IMR-90 (cell line): ENCODE measurements around the gene SATB2. TPM values are rescaled to one million over a fixed set of nuclear protein-coding genes. Genes with fewer than 3 reads are reported as not detected.

Experiments used
- ATAC-seq: fragments of 200-7000 bp; cut with Tn5 transposase; 2 replicates; pipeline ENCODE4 v1.9.1; 2020; ENCODE audit warnings: low read depth, mild to moderate bottlenecking, moderate library complexity
- Bru-seq: library from RNA; stranded (reverse); fragments of 400-500 nt; gene quantifications from one replicate; lab custom pipeline; 2021; lab: Mats Ljungman, UMichigan
- BruChase-seq, 2 experiments: library from RNA; stranded (reverse); fragments of 400-500 nt; gene quantifications; one replicate each; lab custom pipeline; 2021; lab: Mats Ljungman, UMichigan
- BruUV-seq: library from RNA; stranded (reverse); fragments of 400-500 nt; replicated peaks from 2 replicates; lab custom pipeline; 2021; lab: Mats Ljungman, UMichigan
- CTCF ChIA-PET: fragments of 300-600 bp; formaldehyde crosslinking; extraction: SDS; loops from one replicate; lab custom pipeline; 2021; ENCODE audit warnings: antibody characterized with exemption; lab: Yijun Ruan, JAX
- POLR2A ChIA-PET: fragments of 300-600 bp; sonication (Branson Sonifier 250); formaldehyde crosslinking; loops from one replicate; lab custom pipeline; 2022; ENCODE audit warnings: antibody characterized with exemption; ENCODE audit not compliant: unreplicated experiment; lab: Charles Lee
- DNase-seq: peaks from one replicate; pipeline ENCODE4 v3.0.0; 2013
- H2AFZ ChIP-seq: replicated peaks from 2 replicates; pipeline ENCODE3; 2013; ENCODE audit warnings: low read length, mild to moderate bottlenecking; ENCODE audit not compliant: poor library complexity
- H2AK5ac ChIP-seq: 2 replicates; pipeline ENCODE4 v1.6.1; 2013; ENCODE audit warnings: low read depth, low read length, inconsistent platforms
- H2AK9ac ChIP-seq: replicated peaks from 2 replicates; pipeline ENCODE3; 2013; ENCODE audit warnings: mild to moderate bottlenecking, low read depth, low read length, moderate library complexity; ENCODE audit not compliant: poor library complexity
- H2BK120ac ChIP-seq: 2 replicates; pipeline ENCODE4 v1.6.1; 2013; ENCODE audit warnings: low read depth, low read length, inconsistent platforms
- H2BK15ac ChIP-seq: 3 replicates; pipeline ENCODE4 v1.6.1; 2013; ENCODE audit warnings: low read depth, low read length, inconsistent platforms
- H2BK20ac ChIP-seq: 2 replicates; pipeline ENCODE4 v1.6.1; 2013; ENCODE audit warnings: low read depth, mild to moderate bottlenecking, inconsistent platforms, low read length, moderate library complexity
- H2BK5ac ChIP-seq: 2 replicates; pipeline ENCODE4 v1.6.1; 2013; ENCODE audit warnings: mild to moderate bottlenecking, low read depth, low read length, inconsistent platforms; ENCODE audit not compliant: poor library complexity, severe bottlenecking
- H3K14ac ChIP-seq: replicated peaks from 2 replicates; pipeline ENCODE4 v1.6.1; 2013; ENCODE audit warnings: low read depth, low read length, inconsistent platforms
- H3K18ac ChIP-seq: 2 replicates; pipeline ENCODE4 v1.6.1; 2013; ENCODE audit warnings: low read depth, low read length, control low read depth
- H3K23ac ChIP-seq: 2 replicates; pipeline ENCODE4 v1.6.1; 2013; ENCODE audit warnings: low read depth, low read length, inconsistent platforms
- H3K27ac ChIP-seq: 2 replicates; pipeline ENCODE4 v1.5.1; 2013; ENCODE audit warnings: mild to moderate bottlenecking, control low read depth, low read length; ENCODE audit not compliant: insufficient read depth
- H3K27me3 ChIP-seq: 2 replicates; pipeline ENCODE4 v1.6.1; 2013; ENCODE audit warnings: low read length; ENCODE audit not compliant: control insufficient read depth, insufficient read depth
- H3K36me3 ChIP-seq: 2 replicates; pipeline ENCODE4 v1.6.1; 2013; ENCODE audit warnings: low read length, mixed read lengths; ENCODE audit not compliant: control insufficient read depth, insufficient read depth
- H3K4ac ChIP-seq: 2 replicates; pipeline ENCODE4 v1.6.1; 2013; ENCODE audit warnings: low read depth, low read length, inconsistent platforms
- H3K4me1 ChIP-seq: 2 replicates; pipeline ENCODE4 v1.6.1; 2013; ENCODE audit warnings: low read length, mixed read lengths; ENCODE audit not compliant: control insufficient read depth, insufficient read depth
- H3K4me2 ChIP-seq: 2 replicates; pipeline ENCODE4 v1.6.1; 2013; ENCODE audit warnings: low read depth, mild to moderate bottlenecking, control low read depth, low read length, moderate library complexity
- H3K4me3 ChIP-seq: 2 replicates; pipeline ENCODE4 v1.5.1; 2013; ENCODE audit warnings: low read depth, mild to moderate bottlenecking, control low read depth, low read length, moderate library complexity; ENCODE audit not compliant: insufficient read depth
- H3K56ac ChIP-seq: 2 replicates; pipeline ENCODE4 v1.6.1; 2013; ENCODE audit warnings: low read length, inconsistent platforms; ENCODE audit not compliant: insufficient read depth; ENCODE audit errors: extremely low read depth
- H3K79me1 ChIP-seq, 2 experiments: 2 replicates each; pipeline ENCODE4 v1.6.1; 2013; ENCODE audit warnings: low read length in 2 of 2, inconsistent platforms in 1 of 2, low read depth in 1 of 2
- H3K9ac ChIP-seq: 2 replicates; pipeline ENCODE4 v1.6.1; 2013; ENCODE audit warnings: low read depth, low read length, control low read depth
- H3K9me1 ChIP-seq: 2 replicates; pipeline ENCODE4 v1.6.1; 2013; ENCODE audit warnings: low read length, inconsistent platforms; ENCODE audit not compliant: insufficient read depth
- H3K9me3 ChIP-seq: 2 replicates; pipeline ENCODE4 v1.6.1; 2013; ENCODE audit warnings: low read length; ENCODE audit not compliant: control insufficient read depth, insufficient read depth
- H4K20me1 ChIP-seq: 2 replicates; pipeline ENCODE4 v1.6.1; 2013; ENCODE audit warnings: low read length, inconsistent platforms; ENCODE audit not compliant: insufficient read depth
- H4K5ac ChIP-seq: 2 replicates; pipeline ENCODE4 v1.6.1; 2013; ENCODE audit warnings: mild to moderate bottlenecking, low read depth, low read length, control low read depth
- H4K8ac ChIP-seq, 2 experiments: 2 replicates each; pipeline ENCODE4 v1.6.1; 2013; ENCODE audit warnings: low read depth in 2 of 2, low read length in 2 of 2, control low read depth in 1 of 2, inconsistent platforms in 1 of 2
- H4K91ac ChIP-seq: 2 replicates; pipeline ENCODE4 v1.6.1; 2013; ENCODE audit warnings: low read depth, low read length, inconsistent platforms; ENCODE audit not compliant: insufficient read depth
- BHLHE40 ChIP-seq: fragments of 150-350 bp; IDR thresholded peaks from 2 replicates; pipeline ENCODE4 v1.6.1; 2016; ENCODE audit warnings: mild to moderate bottlenecking, low read depth, low read length
- CHD1 ChIP-seq: IDR thresholded peaks from 2 replicates; pipeline ENCODE4 v1.6.1; 2012; ENCODE audit warnings: low read depth, low read length, improper control_type of control experiment
- CTCF ChIP-seq: conservative IDR thresholded peaks from 2 replicates; pipeline ENCODE4 v1.5.1; 2012; ENCODE audit warnings: mild to moderate bottlenecking, low read depth, low read length, improper control_type of control experiment
- FOS ChIP-seq: fragments of 150-350 bp; IDR thresholded peaks from 2 replicates; pipeline ENCODE4 v1.6.1; 2016; ENCODE audit warnings: low read depth, low read length
- MAFK ChIP-seq: IDR thresholded peaks from 2 replicates; pipeline ENCODE4 v1.6.1; 2012; ENCODE audit warnings: low read depth, low read length, improper control_type of control experiment
- MAZ ChIP-seq: IDR thresholded peaks from 2 replicates; pipeline ENCODE4 v1.6.1; 2012; ENCODE audit warnings: low read depth, mild to moderate bottlenecking, low read length, improper control_type of control experiment, moderate library complexity, borderline replicate concordance
- MXI1 ChIP-seq: IDR thresholded peaks from 2 replicates; pipeline ENCODE4 v1.6.1; 2012; ENCODE audit warnings: low read depth, mild to moderate bottlenecking, low read length, moderate library complexity, borderline replicate concordance
- NFE2L2 ChIP-seq: fragments of 150-350 bp; IDR thresholded peaks from 2 replicates; pipeline ENCODE4 v1.6.1; 2016; ENCODE audit warnings: low read depth, mild to moderate bottlenecking, low read length
- RAD21 ChIP-seq: IDR thresholded peaks from 2 replicates; pipeline ENCODE4 v1.6.1; 2012; ENCODE audit warnings: low read length, improper control_type of control experiment
- RFX5 ChIP-seq: IDR thresholded peaks from 2 replicates; pipeline ENCODE4 v1.8.0; 2012; ENCODE audit warnings: low read depth, mild to moderate bottlenecking, low read length, moderate library complexity
- SMC3 ChIP-seq: fragments of 150-350 bp; IDR thresholded peaks from 2 replicates; pipeline ENCODE4 v1.6.1; 2016; ENCODE audit warnings: low read depth, mild to moderate bottlenecking, antibody characterized with exemption, low read length, moderate library complexity
- WGBS, 2 experiments: methylation state at CpG; one replicate each; pipeline versions ENCODE4 v1.1.5 to v1.1.7; 2013; ENCODE audit warnings: missing lambda C conversion rate in 2 of 2; ENCODE audit not compliant: insufficient read length in 1 of 2; ENCODE audit errors: extremely low coverage in 2 of 2; 5-methylcytosine and 5-hydroxymethylcytosine counted together
- dilution Hi-C: fragments of 300-500 bp; cut with HindIII; formaldehyde crosslinking; loops from one replicate; pipeline ENCODE4 v1.14.3; 2018; ENCODE audit warnings: low sequenced_read_pairs; ENCODE audit not compliant: unreplicated experiment
- in situ Hi-C: fragments of 300-500 bp; cut with MboI; formaldehyde crosslinking; loops from 3 replicates; pipeline ENCODE4 v1.14.3; 2019; ENCODE audit warnings: low sequenced_read_pairs, inconsistent platforms, mixed read lengths
- intact Hi-C: fragments of 100-400 bp; cut with micrococcal nuclease; formaldehyde crosslinking; loops from 2 replicates; pipeline ENCODE4 v1.10.0; 2022
- long read RNA-seq: library from polyadenylated mRNA; unstranded; transcript quantifications from one replicate; pipeline ENCODE4 v2.0.0, GENCODE V29; 2021; ENCODE audit not compliant: unreplicated experiment
- polyA plus RNA-seq, 3 experiments: library from polyadenylated mRNA; depleted of rRNA; stranded (reverse); fragments of >200 nt; gene quantifications; 2 replicates each; pipeline ENCODE4 v1.2.3, GENCODE V29; 2012; ENCODE audit warnings: low replicate concordance in 1 of 3
- total RNA-seq: library from RNA; depleted of rRNA; stranded (reverse); fragments of >200 nt; gene quantifications from 2 replicates; pipeline ENCODE4 v1.2.3, GENCODE V29; 2012; rRNA removed
- TF ChIP-seq, protein P1 (sequence below): fragments of 150-350 bp; IDR thresholded peaks from 2 replicates; pipeline ENCODE4 v1.6.1; 2016; ENCODE audit warnings: low read depth, mild to moderate bottlenecking, low read length, moderate library complexity, borderline replicate concordance

Gene SATB2
- total RNA-seq (8.4 and 9.2 TPM in 2 replicates), polyA plus RNA-seq (2012; rRNA removed) (6.2 and 7.4 TPM in 2 replicates), Bru-seq, nascent RNA (percentile 76 among the genes with signal in this experiment), BruChase-seq, experiment 1, labeled RNA remaining after a 6-hour chase (percentile 56 among the genes with signal in this experiment), BruChase-seq, experiment 2, labeled RNA remaining after a 2-hour chase (percentile 76 among the genes with signal in this experiment)
- polyA plus RNA-seq (2012; cell fraction: cytosol; rRNA removed), result 3.4 and 3.9 TPM in 2 replicates
- 20.7 and 32.9 TPM in 2 replicates for polyA plus RNA-seq (2012; cell fraction: nucleus; rRNA removed; ENCODE audit: low replicate concordance)
- long read RNA-seq, partial matches to known transcripts, result 8 of 8 reads
- long read RNA-seq, other reads (novel, unspliced or antisense), result 0 of 8 reads

DNA sequence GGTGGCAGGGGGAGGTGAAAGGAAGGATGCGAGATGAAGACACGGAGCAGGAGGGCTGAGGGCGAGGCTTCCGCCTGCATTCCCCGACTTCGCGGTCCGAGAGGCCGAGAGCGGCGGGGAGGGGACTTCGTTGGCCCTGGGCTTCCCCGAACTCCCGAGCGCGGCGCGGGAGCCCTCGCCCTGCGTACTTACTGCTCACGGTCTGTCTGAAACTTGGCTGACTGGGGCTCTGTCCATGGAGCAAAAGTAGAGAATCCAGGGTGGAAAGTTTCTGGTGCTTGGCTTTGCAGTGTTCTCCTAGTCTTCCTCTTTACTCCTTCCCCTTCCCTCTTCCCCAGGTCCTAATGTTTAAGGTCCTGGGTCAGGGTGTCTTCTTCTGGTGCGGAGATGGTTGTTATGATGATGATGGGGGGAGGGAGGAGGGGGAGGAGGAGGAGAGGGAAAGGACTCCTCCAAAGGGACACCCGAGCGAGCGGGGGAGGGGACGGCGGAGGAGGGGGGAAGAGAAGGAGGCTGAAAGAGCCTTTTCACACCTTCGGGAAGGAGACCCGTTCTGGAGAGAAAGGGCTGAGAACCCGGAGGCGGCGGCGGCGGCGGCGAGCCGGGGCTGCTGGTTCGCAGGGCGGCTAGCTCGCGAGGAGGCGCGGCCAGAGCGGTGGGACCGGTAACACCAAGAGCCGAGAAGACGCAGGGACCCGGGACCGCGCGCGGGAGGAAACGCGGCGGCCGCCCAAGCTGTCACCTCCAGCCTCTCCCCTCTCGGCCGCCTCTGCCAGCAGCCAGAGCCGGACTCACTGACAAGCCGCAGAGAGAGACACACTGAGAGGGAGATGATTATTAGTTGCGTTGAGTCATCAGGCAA lies at the start of gene SATB2:
TSS of gene SATB2 (minus strand) at position 793 of the 862 bp plus-strand sequence. CDS start 1,902 bp downstream, outside the sequence.
- Histone ChIP-seq H3K18ac (peak within 1 kb of the TSS; percentile 34), H3K27me3 (no peaks in the 10 kb centered on the region; the same call in 1 of the 2 replicates), H2BK5ac (peak within 1 kb of the TSS; percentile 76), H2BK120ac (peak within 1 kb of the TSS; percentile 32), H3K9ac (peak within 1 kb of the TSS; percentile 91), H3K27ac (peak within 1 kb of the TSS; percentile 78), H3K36me3 (no peaks in the 10 kb centered on the region), H3K23ac (peak within 1 kb of the TSS; percentile 94), H2AK9ac (peak within 1 kb of the TSS; percentile 90), H3K56ac (peak within 1 kb of the TSS; percentile 38), H2AK5ac (peak within 1 kb of the TSS; percentile 32; the same call in 1 of the 2 replicates), H3K9me3 (no peaks in the 10 kb centered on the region), H2BK20ac (no peak within 1 kb of the TSS), H4K91ac (peak within 1 kb of the TSS; percentile 35; the same call in 1 of the 2 replicates), H2AFZ (peak within 1 kb of the TSS; percentile 99), H3K79me1 (peaks cover 11 to 27% of the 10 kb centered on the region in 2 experiments; a peak in 3 of 4 replicates), H3K14ac (peak within 1 kb of the TSS; percentile 93), H3K4me2 (peak within 1 kb of the TSS; percentile 95), H4K8ac (peak within 1 kb of the TSS; percentile 33 to 63; a peak in 3 of 4 replicates), H2BK15ac (no peak within 1 kb of the TSS), H3K4me1 (no peaks in the 10 kb centered on the region; the same call in 1 of the 2 replicates), H4K5ac (0 out of 2 replicates have a peak within 1 kb of the TSS, but pooled peaks have one; percentile 9), H4K20me1 (no peaks in the 10 kb centered on the region), H3K9me1 (no peaks in the 10 kb centered on the region), H3K4ac (peak within 1 kb of the TSS; percentile 65), H3K4me3 (peak within 1 kb of the TSS; percentile 78)
- dilution Hi-C loops (no loop called here), in situ Hi-C loops (no loop called here), intact Hi-C loops (loop anchor here (5.0 kb wide), 1 partner anchor 435 kb away; no protein-coding TSS in a partner anchor)
- no TSS peak for BruUV-seq
- POLR2A ChIA-PET, result no interaction called here
- peak; percentile 6 for ATAC-seq
- peak; percentile 78 for DNase-seq
- CTCF ChIA-PET, result no interaction called here
- WGBS, 2 experiments, result 0% methylated on average over 1 of the region's 61 CpGs; no CpG with 5 or more reads in 1 of the 2 experiments
- TF ChIP-seq MXI1 (no peak), MAZ (no peak), MAFK (no peak), CHD1 (no peak), RAD21 (no peak), NFE2L2 (no peak), SMC3 (no peak), FOS (0 out of 2 replicates have a peak, but pooled peaks have one; percentile 9), BHLHE40 (no peak), RFX5 (no peak), CTCF (no peak)
- TF ChIP-seq, protein P1, sequence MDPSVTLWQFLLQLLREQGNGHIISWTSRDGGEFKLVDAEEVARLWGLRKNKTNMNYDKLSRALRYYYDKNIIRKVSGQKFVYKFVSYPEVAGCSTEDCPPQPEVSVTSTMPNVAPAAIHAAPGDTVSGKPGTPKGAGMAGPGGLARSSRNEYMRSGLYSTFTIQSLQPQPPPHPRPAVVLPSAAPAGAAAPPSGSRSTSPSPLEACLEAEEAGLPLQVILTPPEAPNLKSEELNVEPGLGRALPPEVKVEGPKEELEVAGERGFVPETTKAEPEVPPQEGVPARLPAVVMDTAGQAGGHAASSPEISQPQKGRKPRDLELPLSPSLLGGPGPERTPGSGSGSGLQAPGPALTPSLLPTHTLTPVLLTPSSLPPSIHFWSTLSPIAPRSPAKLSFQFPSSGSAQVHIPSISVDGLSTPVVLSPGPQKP, result no peak
